Gastroesophageal sphincter (tissue), 3 donors: ENCODE measurements around the gene ZDBF2.

ENCODE experiments used
- POLR2A ChIP-seq, 2 donors: fragments of 450-650 bp; IDR thresholded peaks; one replicate each; pipeline ENCODE4 v1.6.1; 2017; ENCODE audit warnings: antibody characterized with exemption in 2 of 2, mild to moderate bottlenecking in 2 of 2, moderate library complexity in 1 of 2
- POLR2AphosphoS5 ChIP-seq: sonication (generic); formaldehyde crosslinking; IDR thresholded peaks from one replicate; pipeline ENCODE4 v1.6.1; 2017; ENCODE audit warnings: antibody characterized with exemption
- TF ChIP-seq, protein P1 (sequence below), 4 experiments: fragments of 200-600 bp in 2 of 4; fragments of 450-650 bp in 2 of 4; sonication (generic) in 1 of 4; IDR thresholded peaks; one replicate each; pipeline ENCODE4 v1.5.1; 2017 to 2019; ENCODE audit warnings: antibody characterized with exemption in 4 of 4, mild to moderate bottlenecking in 2 of 4, moderate library complexity in 2 of 4

DNA sequence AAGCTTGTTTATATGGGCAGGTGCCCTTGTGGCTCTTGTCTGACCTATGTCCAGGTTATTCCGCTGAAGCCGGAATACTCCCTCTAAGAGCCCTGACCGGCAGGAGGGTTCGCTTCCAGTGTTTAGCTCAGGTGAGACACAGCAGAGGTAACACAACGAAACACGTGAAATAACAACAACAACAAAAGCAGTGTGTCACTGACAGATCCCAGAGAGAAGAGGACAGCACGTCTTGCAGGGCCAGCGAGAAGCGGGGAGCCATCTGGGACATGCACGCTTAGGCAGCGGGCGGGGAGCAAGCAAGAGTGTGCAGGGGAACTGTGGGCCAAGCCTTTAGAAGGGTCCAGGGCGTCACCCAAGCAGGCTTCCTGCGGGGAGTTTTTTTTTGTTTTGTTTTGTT, 17.1 kb upstream of the ZDBF2 start:
- TF ChIP-seq, protein P1, sequence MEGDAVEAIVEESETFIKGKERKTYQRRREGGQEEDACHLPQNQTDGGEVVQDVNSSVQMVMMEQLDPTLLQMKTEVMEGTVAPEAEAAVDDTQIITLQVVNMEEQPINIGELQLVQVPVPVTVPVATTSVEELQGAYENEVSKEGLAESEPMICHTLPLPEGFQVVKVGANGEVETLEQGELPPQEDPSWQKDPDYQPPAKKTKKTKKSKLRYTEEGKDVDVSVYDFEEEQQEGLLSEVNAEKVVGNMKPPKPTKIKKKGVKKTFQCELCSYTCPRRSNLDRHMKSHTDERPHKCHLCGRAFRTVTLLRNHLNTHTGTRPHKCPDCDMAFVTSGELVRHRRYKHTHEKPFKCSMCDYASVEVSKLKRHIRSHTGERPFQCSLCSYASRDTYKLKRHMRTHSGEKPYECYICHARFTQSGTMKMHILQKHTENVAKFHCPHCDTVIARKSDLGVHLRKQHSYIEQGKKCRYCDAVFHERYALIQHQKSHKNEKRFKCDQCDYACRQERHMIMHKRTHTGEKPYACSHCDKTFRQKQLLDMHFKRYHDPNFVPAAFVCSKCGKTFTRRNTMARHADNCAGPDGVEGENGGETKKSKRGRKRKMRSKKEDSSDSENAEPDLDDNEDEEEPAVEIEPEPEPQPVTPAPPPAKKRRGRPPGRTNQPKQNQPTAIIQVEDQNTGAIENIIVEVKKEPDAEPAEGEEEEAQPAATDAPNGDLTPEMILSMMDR (IDR thresholded peaks at IDR 0.05), result no peak
- no peak for TF ChIP-seq POLR2A (IDR thresholded peaks at IDR 0.05)
- no peak for TF ChIP-seq POLR2AphosphoS5
